Activated CD8-positive, alpha-beta T cell treated with anti-CD3 and anti-CD28 coated beads for 36 hours (primary cell): ENCODE measurements around the gene CDC14A. TPM values are rescaled to one million over a fixed set of nuclear protein-coding genes. Genes with fewer than 3 reads are reported as not detected.

Experiments
- ATAC-seq: fragments of 200-7000 bp; cut with Tn5 transposase; one replicate; pipeline ENCODE4 v1.10.0; 2021; ENCODE audit warnings: mild to moderate bottlenecking, moderate library complexity
- CTCF ChIA-PET: fragments of 350-600 bp; sonication (Branson Sonifier 250); formaldehyde crosslinking; loops from one replicate; lab custom pipeline; 2021; ENCODE audit warnings: antibody characterized with exemption; lab: Charles Lee
- POLR2A ChIA-PET: fragments of 350-600 bp; sonication (Branson Sonifier 250); formaldehyde crosslinking; loops from one replicate; lab custom pipeline; 2021; ENCODE audit warnings: antibody characterized with exemption; lab: Charles Lee
- DNase-seq: peaks from one replicate; pipeline ENCODE4 v3.0.0-alpha.2; 2020
- H3K27ac Mint-ChIP-seq: one replicate; pipeline ENCODE4 v1.8.0; 2021; ENCODE audit warnings: mild to moderate bottlenecking, mixed read lengths
- H3K27me3 Mint-ChIP-seq: one replicate; pipeline ENCODE4 v1.8.0; 2021; ENCODE audit warnings: mixed read lengths
- H3K36me3 Mint-ChIP-seq: one replicate; pipeline ENCODE4 v1.8.0; 2021; ENCODE audit warnings: low read depth, mixed read lengths
- H3K4me1 Mint-ChIP-seq: one replicate; pipeline ENCODE4 v1.8.0; 2021; ENCODE audit warnings: low read depth, mixed read lengths
- H3K4me3 Mint-ChIP-seq: one replicate; pipeline ENCODE4 v1.8.0; 2021; ENCODE audit warnings: mild to moderate bottlenecking, moderate library complexity, mixed read lengths
- H3K9me3 Mint-ChIP-seq: one replicate; pipeline ENCODE4 v1.8.0; 2021; ENCODE audit warnings: mixed read lengths
- intact Hi-C: fragments of 100-400 bp; cut with micrococcal nuclease; formaldehyde crosslinking; loops from one replicate; pipeline ENCODE4 v1.10.0; 2022
- total RNA-seq, 2 experiments: library from RNA; stranded (reverse); gene quantifications; one replicate each; pipeline ENCODE4 v1.2.3, GENCODE V29; 2021
- TF ChIP-seq, protein P1 (sequence below): fragments of 200-600 bp; IDR thresholded peaks from one replicate; pipeline ENCODE4 v1.8.0; 2022; ENCODE audit warnings: antibody characterized with exemption, mild to moderate bottlenecking

CDC14A gene
- total RNA-seq, 2 experiments from 2014 or later = 14.3 to 17.2 TPM

DNA sequence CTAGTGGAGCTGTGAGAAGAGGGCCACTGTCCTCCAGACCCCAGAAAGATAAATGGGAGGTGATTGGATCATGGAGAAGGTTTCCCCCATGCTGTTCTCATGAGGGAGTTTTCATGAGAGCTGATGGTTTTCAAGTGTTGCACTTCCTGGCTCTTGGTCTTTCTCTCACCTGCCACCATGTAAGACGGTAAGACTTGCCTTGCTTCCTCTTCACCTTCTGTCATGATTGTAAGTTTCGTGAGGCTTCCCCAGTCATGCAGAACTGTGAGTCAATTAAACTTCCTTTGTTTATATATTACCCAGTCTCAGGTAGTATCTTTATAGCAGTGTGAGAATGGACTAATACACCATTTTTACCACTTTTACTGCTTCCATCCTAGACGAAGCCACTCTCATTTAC is 213.2 kb downstream of the CDC14A start:
- ATAC-seq (no peak), DNase-seq (no peak)
- CTCF ChIA-PET = no interaction called here
- H3K36me3 Mint-ChIP-seq = no peaks in the 10 kb centered on the region
- TF ChIP-seq, protein P1, sequence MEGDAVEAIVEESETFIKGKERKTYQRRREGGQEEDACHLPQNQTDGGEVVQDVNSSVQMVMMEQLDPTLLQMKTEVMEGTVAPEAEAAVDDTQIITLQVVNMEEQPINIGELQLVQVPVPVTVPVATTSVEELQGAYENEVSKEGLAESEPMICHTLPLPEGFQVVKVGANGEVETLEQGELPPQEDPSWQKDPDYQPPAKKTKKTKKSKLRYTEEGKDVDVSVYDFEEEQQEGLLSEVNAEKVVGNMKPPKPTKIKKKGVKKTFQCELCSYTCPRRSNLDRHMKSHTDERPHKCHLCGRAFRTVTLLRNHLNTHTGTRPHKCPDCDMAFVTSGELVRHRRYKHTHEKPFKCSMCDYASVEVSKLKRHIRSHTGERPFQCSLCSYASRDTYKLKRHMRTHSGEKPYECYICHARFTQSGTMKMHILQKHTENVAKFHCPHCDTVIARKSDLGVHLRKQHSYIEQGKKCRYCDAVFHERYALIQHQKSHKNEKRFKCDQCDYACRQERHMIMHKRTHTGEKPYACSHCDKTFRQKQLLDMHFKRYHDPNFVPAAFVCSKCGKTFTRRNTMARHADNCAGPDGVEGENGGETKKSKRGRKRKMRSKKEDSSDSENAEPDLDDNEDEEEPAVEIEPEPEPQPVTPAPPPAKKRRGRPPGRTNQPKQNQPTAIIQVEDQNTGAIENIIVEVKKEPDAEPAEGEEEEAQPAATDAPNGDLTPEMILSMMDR = no peak
- H3K9me3 Mint-ChIP-seq = peaks cover under 1% of the 10 kb centered on the region
- H3K27ac Mint-ChIP-seq = no peak overlapping the region
- H3K4me1 Mint-ChIP-seq = no peaks in the 10 kb centered on the region
- intact Hi-C loops = no loop called here
- peaks cover under 1% of the 10 kb centered on the region for H3K27me3 Mint-ChIP-seq
- no peak overlapping the region for H3K4me3 Mint-ChIP-seq
- POLR2A ChIA-PET = no interaction called here

DNA sequence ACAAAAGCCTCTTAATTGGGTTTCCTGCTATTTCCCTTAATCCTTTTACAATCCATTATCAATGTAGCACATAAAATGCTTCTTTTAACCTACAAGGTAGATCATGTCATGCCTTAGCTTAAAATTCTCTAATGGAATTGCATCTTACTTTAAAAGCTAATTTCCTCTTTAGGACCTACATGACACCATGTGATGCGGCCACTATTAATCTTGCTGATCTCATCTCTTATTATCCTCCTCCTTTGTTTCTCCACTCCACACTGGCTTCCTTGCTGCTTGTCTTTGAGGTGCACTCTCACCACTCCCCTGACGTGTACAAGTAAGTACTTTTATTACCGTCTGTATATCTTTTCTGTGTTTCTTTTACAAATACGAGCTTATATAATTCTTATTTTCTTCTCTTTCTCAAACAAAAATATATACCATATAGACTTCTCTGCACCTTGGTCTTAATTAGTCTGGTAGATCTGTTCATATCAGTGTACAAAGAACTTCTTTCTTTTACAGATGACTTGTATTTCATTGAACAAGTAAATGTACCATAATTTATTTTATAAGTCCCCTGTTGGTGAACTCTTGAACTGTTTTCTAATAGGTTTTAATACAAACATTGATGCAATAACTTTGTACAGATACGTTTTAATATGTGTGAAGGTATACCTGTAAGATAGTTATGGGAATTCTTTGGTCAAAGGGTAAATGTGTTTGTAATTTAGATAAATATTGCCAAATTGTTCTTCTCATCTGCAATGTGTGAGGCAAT is 213.8 kb downstream of the CDC14A start:
- ChIA-PET POLR2A (no interaction called here), CTCF (no interaction called here)

DNA sequence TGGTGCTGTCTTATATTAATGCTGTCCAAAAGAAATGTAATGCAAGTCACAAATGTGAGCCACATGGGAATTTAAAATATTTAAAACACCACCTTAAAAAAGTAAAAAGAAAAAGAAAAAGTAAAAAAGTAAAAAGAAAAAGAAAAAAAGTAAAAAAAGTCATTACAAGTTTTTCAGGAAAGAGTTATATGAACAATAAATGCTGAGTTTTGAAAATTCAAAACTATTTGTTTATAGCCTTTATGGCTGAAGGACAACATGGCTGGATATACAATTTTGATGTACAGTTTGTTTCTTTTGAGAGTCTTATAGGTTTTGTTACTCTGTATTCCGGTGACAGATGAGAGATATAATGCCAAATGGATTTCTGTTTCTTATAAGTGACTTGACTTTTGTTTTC is 214.8 kb downstream of the CDC14A start:
- DNase-seq (no peak), ATAC-seq (no peak)
- ChIA-PET POLR2A (no interaction called here), CTCF (no interaction called here)
- intact Hi-C loops = no loop called here
- Mint-ChIP-seq H3K9me3 (peaks cover 7% of the 10 kb centered on the region), H3K4me1 (no peaks in the 10 kb centered on the region), H3K27ac (no peak overlapping the region), H3K36me3 (no peaks in the 10 kb centered on the region), H3K4me3 (no peak overlapping the region), H3K27me3 (peaks cover 3% of the 10 kb centered on the region)
- TF ChIP-seq, protein P1 = no peak

More for the DNA sequence above, 213.8 kb downstream of the CDC14A start:
- H3K27ac Mint-ChIP-seq = no peak overlapping the region
- peaks cover 3% of the 10 kb centered on the region for H3K27me3 Mint-ChIP-seq
- intact Hi-C loops = no loop called here
- ATAC-seq (no peak), DNase-seq (no peak)
- H3K36me3 Mint-ChIP-seq = no peaks in the 10 kb centered on the region
- no peak overlapping the region for H3K4me3 Mint-ChIP-seq
- peaks cover 7% of the 10 kb centered on the region for H3K9me3 Mint-ChIP-seq
- TF ChIP-seq, protein P1 = peak; percentile 23
- H3K4me1 Mint-ChIP-seq = no peaks in the 10 kb centered on the region

Other genes with a start within 250 kb of the CDC14A start
- gene SASS6, start 219.6 kb upstream of the CDC14A start, total RNA-seq = 10 to 100 TPM; 12.9 to 13.6 TPM
- 10 to 100 TPM; 15.5 to 17.5 TPM for gene TRMT13, start 219.3 kb upstream of the CDC14A start, total RNA-seq
- gene LRRC39, start 174.2 kb upstream of the CDC14A start, total RNA-seq = under 1 TPM; 0.34 to 0.92 TPM
- 10 to 100 TPM; 11.8 to 12.6 TPM for gene DBT, start 102.7 kb upstream of the CDC14A start, total RNA-seq
- 10 to 100 TPM; 44.7 to 46.0 TPM for gene RTCA, start 86.3 kb upstream of the CDC14A start, total RNA-seq
- gene GPR88, start 185.6 kb downstream of the CDC14A start, total RNA-seq = under 1 TPM; 0.07 to 0.09 TPM